Type B pancreatic cell (in vitro differentiated cells): ENCODE results near the gene STEAP1B. TPM values are rescaled to one million over a fixed set of nuclear protein-coding genes. Genes with fewer than 3 reads are reported as not detected.

Experiments
- DNase-seq: peaks from one replicate; pipeline ENCODE4 v3.0.0; 2021; ENCODE audit warnings: mixed read lengths; ENCODE audit not compliant: unreplicated experiment; ENCODE audit errors: extremely low spot score
- H3K27ac Mint-ChIP-seq: 2 replicates; pipeline ENCODE4 v1.8.0; 2021; ENCODE audit warnings: mild to moderate bottlenecking, mixed read lengths
- H3K27me3 Mint-ChIP-seq: 2 replicates; pipeline ENCODE4 v1.8.0; 2021; ENCODE audit warnings: mixed read lengths
- H3K36me3 Mint-ChIP-seq: 2 replicates; pipeline ENCODE4 v1.8.0; 2021; ENCODE audit warnings: mixed read lengths
- H3K4me1 Mint-ChIP-seq: one replicate; pipeline ENCODE4 v1.8.0; 2021; ENCODE audit warnings: mixed read lengths; ENCODE audit not compliant: unreplicated experiment
- H3K4me3 Mint-ChIP-seq: 2 replicates; pipeline ENCODE4 v1.8.0; 2021; ENCODE audit warnings: mild to moderate bottlenecking, mixed read lengths
- H3K9me3 Mint-ChIP-seq: 2 replicates; pipeline ENCODE4 v1.8.0; 2021; ENCODE audit warnings: mixed read lengths
- total RNA-seq: library from RNA; stranded (reverse); gene quantifications from 2 replicates; pipeline ENCODE4 v1.2.1, GENCODE V29; 2021; ENCODE audit warnings: low replicate concordance
- TF ChIP-seq, protein P1 (sequence below): fragments of 200-600 bp; sonication (generic); conservative IDR thresholded peaks from 2 replicates; pipeline ENCODE4 v1.5.0; 2021; ENCODE audit warnings: antibody characterized with exemption, mild to moderate bottlenecking

Gene STEAP1B
- total RNA-seq, 1 donor from 2014 or later: 2.0 TPM

DNA sequence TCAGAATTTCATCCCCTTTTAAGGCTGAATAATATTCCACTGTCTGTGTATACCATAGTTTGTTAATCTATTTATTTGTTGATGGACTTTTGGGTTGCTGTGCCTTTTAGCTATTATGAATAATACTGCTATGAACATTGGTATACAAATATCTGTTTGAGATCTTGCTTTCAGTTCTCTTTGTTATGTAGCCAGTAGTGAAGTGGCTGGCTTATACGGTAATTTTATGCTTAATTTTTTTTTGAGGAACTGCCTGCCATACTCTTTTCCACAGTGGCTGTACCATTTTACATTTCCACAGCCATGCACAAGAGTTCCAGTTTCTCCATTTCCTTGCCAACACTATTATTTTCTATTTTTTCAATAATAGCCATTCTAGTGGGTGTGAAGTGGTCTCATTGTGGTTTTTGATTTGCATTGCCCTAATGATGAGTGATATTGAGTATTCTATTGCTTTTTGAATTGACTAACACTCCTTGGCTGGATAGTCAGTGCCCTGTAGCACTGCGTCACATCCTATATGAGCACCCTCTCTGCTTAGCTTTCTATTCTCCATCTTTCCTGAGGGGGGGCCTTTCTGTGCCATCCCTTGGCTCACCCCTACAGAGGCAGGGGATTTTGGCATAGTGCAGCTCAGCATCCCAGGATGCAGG is 113.7 kb downstream of the STEAP1B start:
- no peaks in the 10 kb centered on the region for H3K9me3 Mint-ChIP-seq
- DNase-seq: no peak
- no peak overlapping the region for H3K27ac Mint-ChIP-seq
- no peak overlapping the region for H3K4me3 Mint-ChIP-seq
- TF ChIP-seq, protein P1, sequence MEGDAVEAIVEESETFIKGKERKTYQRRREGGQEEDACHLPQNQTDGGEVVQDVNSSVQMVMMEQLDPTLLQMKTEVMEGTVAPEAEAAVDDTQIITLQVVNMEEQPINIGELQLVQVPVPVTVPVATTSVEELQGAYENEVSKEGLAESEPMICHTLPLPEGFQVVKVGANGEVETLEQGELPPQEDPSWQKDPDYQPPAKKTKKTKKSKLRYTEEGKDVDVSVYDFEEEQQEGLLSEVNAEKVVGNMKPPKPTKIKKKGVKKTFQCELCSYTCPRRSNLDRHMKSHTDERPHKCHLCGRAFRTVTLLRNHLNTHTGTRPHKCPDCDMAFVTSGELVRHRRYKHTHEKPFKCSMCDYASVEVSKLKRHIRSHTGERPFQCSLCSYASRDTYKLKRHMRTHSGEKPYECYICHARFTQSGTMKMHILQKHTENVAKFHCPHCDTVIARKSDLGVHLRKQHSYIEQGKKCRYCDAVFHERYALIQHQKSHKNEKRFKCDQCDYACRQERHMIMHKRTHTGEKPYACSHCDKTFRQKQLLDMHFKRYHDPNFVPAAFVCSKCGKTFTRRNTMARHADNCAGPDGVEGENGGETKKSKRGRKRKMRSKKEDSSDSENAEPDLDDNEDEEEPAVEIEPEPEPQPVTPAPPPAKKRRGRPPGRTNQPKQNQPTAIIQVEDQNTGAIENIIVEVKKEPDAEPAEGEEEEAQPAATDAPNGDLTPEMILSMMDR: no peak
- H3K27me3 Mint-ChIP-seq: no peaks in the 10 kb centered on the region
- no peaks in the 10 kb centered on the region for H3K36me3 Mint-ChIP-seq
- H3K4me1 Mint-ChIP-seq: no peaks in the 10 kb centered on the region

DNA sequence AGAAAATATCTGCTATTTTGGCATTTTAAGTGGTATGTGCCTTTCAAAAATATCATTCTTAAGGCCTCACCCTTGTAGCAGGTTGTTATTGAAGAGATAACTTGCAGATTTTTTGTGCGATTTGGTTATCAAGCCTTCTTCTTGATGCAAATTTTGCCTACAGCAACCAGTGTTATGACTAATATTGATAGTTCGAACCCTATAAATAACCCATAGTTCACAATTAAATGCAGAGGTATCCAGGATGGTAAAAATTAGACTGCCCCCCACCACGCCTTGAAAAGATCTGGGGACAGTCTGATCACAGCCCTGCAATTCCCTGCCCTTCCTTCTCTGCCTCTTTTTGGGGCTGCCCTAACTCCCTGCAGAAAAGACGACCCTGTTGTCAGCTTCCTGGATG is 114.7 kb downstream of the STEAP1B start:
- H3K9me3 Mint-ChIP-seq: no peaks in the 10 kb centered on the region
- H3K27me3 Mint-ChIP-seq: no peaks in the 10 kb centered on the region
- no peak overlapping the region for H3K4me3 Mint-ChIP-seq

DNA sequence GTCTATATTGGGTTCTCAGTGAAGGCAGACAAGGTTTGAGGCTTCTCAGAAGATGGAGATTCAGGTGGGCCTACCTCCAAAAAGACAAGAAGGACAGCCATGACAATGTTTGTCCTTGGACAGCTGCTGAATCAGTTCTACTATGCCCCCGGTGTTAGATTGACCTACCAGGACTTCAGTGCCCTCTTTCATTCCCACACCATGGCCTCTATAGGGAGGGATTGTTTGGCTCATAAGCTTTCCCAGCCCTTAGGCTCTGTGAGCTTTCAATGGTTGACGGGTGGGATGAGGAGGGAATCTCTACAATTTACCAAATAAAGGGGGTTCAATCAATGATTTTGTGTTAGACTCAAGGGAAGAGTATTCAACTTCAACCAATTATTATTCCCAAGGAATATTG is 119.7 kb downstream of the STEAP1B start:
- Mint-ChIP-seq H3K4me3 (no peak overlapping the region), H3K36me3 (no peaks in the 10 kb centered on the region), H3K27me3 (peaks cover 3% of the 10 kb centered on the region), H3K4me1 (peaks cover 2% of the 10 kb centered on the region), H3K9me3 (no peaks in the 10 kb centered on the region), H3K27ac (no peak overlapping the region)
- TF ChIP-seq, protein P1: no peak
- DNase-seq: no peak

More for the DNA sequence above, 114.7 kb downstream of the STEAP1B start:
- Mint-ChIP-seq H3K36me3 (no peaks in the 10 kb centered on the region), H3K4me1 (no peaks in the 10 kb centered on the region), H3K27ac (no peak overlapping the region)
- DNase-seq: no peak
- TF ChIP-seq, protein P1: no peak

DNA sequence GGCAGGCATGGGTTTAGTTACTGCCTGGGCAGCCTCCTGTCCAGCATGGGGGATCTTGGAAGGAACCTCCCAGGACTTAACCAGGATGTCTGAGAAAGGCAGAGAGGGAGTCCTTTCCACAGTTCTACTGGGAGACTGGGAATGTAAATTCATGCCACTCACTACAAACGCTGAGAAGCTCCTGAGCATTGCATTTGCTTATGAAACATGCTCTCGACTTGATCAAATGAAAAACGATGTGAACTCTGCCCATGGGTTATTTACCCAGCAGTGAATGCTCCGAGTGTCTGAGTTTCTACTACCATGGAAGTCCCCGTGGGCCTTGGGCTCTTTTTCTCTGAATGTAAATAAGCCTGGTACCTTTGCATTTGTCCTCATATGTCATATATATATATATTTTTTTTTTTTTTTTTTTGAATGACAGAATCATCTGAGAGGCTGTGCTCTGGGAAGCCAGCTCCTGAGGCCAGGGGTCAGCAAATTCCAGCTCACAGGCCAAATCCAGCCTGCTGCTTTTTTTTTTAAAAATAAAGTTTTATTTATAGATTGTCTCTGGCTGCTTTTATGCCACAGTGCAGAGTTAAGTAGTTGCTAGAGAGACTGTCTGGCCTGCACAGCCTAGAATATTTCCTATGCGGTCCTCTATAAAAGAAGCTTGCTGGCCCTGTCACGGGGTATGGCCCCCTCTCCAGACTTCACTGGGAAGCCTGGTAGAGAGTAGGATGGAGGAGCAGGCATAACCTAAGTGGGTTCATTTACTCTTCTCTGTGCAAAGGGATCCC is 121.6 kb downstream of the STEAP1B start:
- DNase-seq: no peak
- H3K9me3 Mint-ChIP-seq: no peaks in the 10 kb centered on the region
- H3K4me3 Mint-ChIP-seq: no peak overlapping the region
- H3K36me3 Mint-ChIP-seq: no peaks in the 10 kb centered on the region
- no peak overlapping the region for H3K27ac Mint-ChIP-seq
- H3K27me3 Mint-ChIP-seq: peaks cover 3% of the 10 kb centered on the region
- TF ChIP-seq, protein P1: no peak
- H3K4me1 Mint-ChIP-seq: peaks cover 5% of the 10 kb centered on the region

DNA sequence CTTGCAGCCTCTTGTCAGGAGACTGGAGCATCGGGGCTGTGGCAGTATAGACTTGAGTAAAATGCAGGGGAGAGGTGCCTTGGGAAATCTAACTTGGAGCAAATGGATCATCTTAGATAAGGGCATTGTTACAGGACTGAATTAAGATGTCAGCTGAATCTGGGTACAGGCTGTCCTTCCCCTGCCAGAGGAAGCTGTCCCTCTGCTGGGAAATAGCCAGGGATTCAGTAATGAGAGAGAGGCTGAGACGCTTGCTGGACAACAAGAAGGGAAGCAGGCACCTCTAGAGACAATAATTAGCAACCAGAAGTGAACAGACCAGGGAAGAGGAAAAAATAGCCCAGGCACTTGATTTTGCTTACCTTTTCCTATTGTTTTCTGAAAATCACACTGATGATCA is 122.3 kb downstream of the STEAP1B start:
- TF ChIP-seq, protein P1: no peak
- DNase-seq: no peak
- peaks cover 10% of the 10 kb centered on the region for H3K4me1 Mint-ChIP-seq
- H3K9me3 Mint-ChIP-seq: no peaks in the 10 kb centered on the region
- H3K27ac Mint-ChIP-seq: no peak overlapping the region
- peaks cover 3% of the 10 kb centered on the region for H3K27me3 Mint-ChIP-seq
- no peak overlapping the region for H3K4me3 Mint-ChIP-seq
- H3K36me3 Mint-ChIP-seq: no peaks in the 10 kb centered on the region
